Right lobe of liver (tissue), 4 donors: Measurements from ENCODE around the gene TBRG1.

Experiments used
- CTCF ChIP-seq, 4 donors: fragments of 200-600 bp in 3 of 4; fragments of 450-650 bp in 1 of 4; IDR thresholded peaks; one replicate each; pipeline versions ENCODE4 v1.5.1 to v1.8.0; 2016 to 2022; ENCODE audit warnings: antibody characterized with exemption in 4 of 4, mild to moderate bottlenecking in 2 of 4
- POLR2A ChIP-seq: fragments of 450-650 bp; IDR thresholded peaks from one replicate; pipeline ENCODE4 v1.6.1; 2017; ENCODE audit warnings: antibody characterized with exemption, mild to moderate bottlenecking
- donor health status: DM: no; HTN: no; CAD: no.
- donor health status: DM: no; HTN: no; CAD: no.
- donor health status: DM: no; HTN: yes; CAD: no.

GRCh38 chr11:124656774-124657630, 34.3 kb downstream of the TBRG1 start:
- no peak for TF ChIP-seq POLR2A
- TF ChIP-seq CTCF (IDR thresholded peaks at IDR 0.05): no peak
